GM08714 (cell line): ENCODE measurements around the gene FZD7.

Experiments
- H3K4me3 ChIP-seq: fragments of 200-500 bp; sonication (Bioruptor generic); 2 replicates; pipeline ENCODE4 v1.5.1; 2014; ENCODE audit warnings: mild to moderate bottlenecking, low read length, inconsistent platforms
- ZNF274 ChIP-seq: IDR thresholded peaks from 2 replicates; pipeline ENCODE4 v1.6.1; 2012; ENCODE audit warnings: mild to moderate bottlenecking, low read depth, low read length

Gene FZD7

GRCh38 chr2:202084265-202084664 is 50.6 kb downstream of the FZD7 start:
- no peak for TF ChIP-seq ZNF274
- no peak overlapping the region for H3K4me3 ChIP-seq
